Heart right ventricle (tissue), 16 donors: ENCODE data around the gene CD160. TPM values are rescaled to one million over a fixed set of nuclear protein-coding genes. Genes with fewer than 3 reads are reported as not detected.

ENCODE experiments used
- ATAC-seq, 8 donors: fragments of 200-7000 bp; cut with Tn5 transposase; one replicate each; pipeline ENCODE4 v1.9.1; 2020; ENCODE audit warnings: mild to moderate bottlenecking in 8 of 8, moderate library complexity in 8 of 8, moderate number of reproducible peaks in 1 of 8
- DNase-seq, 2 donors: peaks; one replicate each; pipeline ENCODE4 v3.0.0-alpha.2; 2020
- H3K27ac ChIP-seq, 10 donors: fragments of 200-600 bp; sonication (generic) in 2 of 10; one replicate each; pipeline versions ENCODE4 v1.5.0 to v1.8.0; 2020 to 2022; ENCODE audit warnings: mild to moderate bottlenecking in 3 of 10
- H3K27me3 ChIP-seq, 7 donors: fragments of 200-600 bp; one replicate each; pipeline ENCODE4 v1.8.0; 2021 to 2022; ENCODE audit warnings: mild to moderate bottlenecking in 2 of 7
- H3K36me3 ChIP-seq, 9 donors: fragments of 200-600 bp; sonication (generic) in 1 of 9; one replicate each; pipeline versions ENCODE4 v1.5.0 to v1.8.0; 2020 to 2022; ENCODE audit warnings: mild to moderate bottlenecking in 2 of 9
- H3K4me1 ChIP-seq, 9 donors: fragments of 200-600 bp; sonication (generic) in 1 of 9; one replicate each; pipeline versions ENCODE4 v1.5.0 to v1.8.0; 2020 to 2022; ENCODE audit warnings: mild to moderate bottlenecking in 4 of 9
- H3K4me3 ChIP-seq, 10 donors: fragments of 200-600 bp; sonication (generic) in 2 of 10; one replicate each; pipeline versions ENCODE4 v1.5.0 to v1.8.0; 2020 to 2022; ENCODE audit warnings: mild to moderate bottlenecking in 7 of 10, moderate library complexity in 2 of 10
- H3K9me3 ChIP-seq, 11 donors: fragments of 200-600 bp in 10 of 11; sonication (generic) in 2 of 11; one replicate each; pipeline versions ENCODE4 v1.5.0 to v1.8.0; 2013 to 2022; ENCODE audit warnings: mild to moderate bottlenecking in 2 of 11, control low read depth in 1 of 11, moderate library complexity in 1 of 11
- WGBS, 2 donors: extraction: QIAGEN DNeasy Blood & Tissue Kit; methylation state at CpG; one replicate each; pipeline ENCODE4 v1.1.7; 2013; ENCODE audit warnings: inconsistent platforms in 1 of 2; 5-methylcytosine and 5-hydroxymethylcytosine counted together
- intact Hi-C, 10 donors: fragments of 100-400 bp; cut with DNase I; formaldehyde crosslinking; loops; one replicate each; pipeline versions ENCODE4 v1.11.1 to v1.14.2; 2022
- polyA plus RNA-seq, 2 donors: library from polyadenylated mRNA; stranded (reverse); fragments of 200-250 nt; gene quantifications; one replicate each; pipeline ENCODE4 v1.2.3, GENCODE V29; 2013
- total RNA-seq, 10 donors: library from RNA; stranded (reverse); fragmentation: NEBNext Ultra II Directional in 3 of 10; extraction: Animal tissue kit (Norgen Biotek cat#: 25700) in 3 of 10; gene quantifications; one replicate each; pipeline versions ENCODE4 v1.2.1 to v1.2.4, GENCODE V29; 2021 to 2023
- TF ChIP-seq, protein P1 (sequence below), 9 donors: fragments of 200-600 bp; sonication (generic) in 2 of 9; IDR thresholded peaks; one replicate each; pipeline versions ENCODE4 v1.5.0 to v1.8.0; 2021 to 2022; ENCODE audit warnings: antibody characterized with exemption in 9 of 9, mild to moderate bottlenecking in 5 of 9, moderate library complexity in 1 of 9
- donor health status: Arrhythmogenic right ventricular cardiomyopathy.
- donor health status: ischemic (EF 13 %, LVEDD 7.1; RV severe dilation, severe dysfunction).
- donor health status: healthy with polysubstance abuse.
- donor health status: DM: no; HTN: yes; CAD: no.
- donor health status: DM: no; HTN: no; CAD: no.
- donor health status: ischemic (EF 25% LVEDD 6.9; RV normal size, moderate dysfunction).
- donor health status: ischemic (EF 25% LVEDD 5.7; RV mildly dilated, moderate dysfunction).
- donor health status: healthy.
- donor health status: DM: yes; HTN: yes; CAD: no.
- donor health status: Ischemic cardiomyopathy.
- donor health status: ischemic (EF 35%, LVEDD 5.7; RV mildly dilated, moderate dysfunction).
- donor health status: nonischemic (EF 11% LVEDD 7.7; RV severe dilation, severe dysfunction).
- donor health status: DM: yes; HTN: yes; CAD: no.
- donor health status: PGD.
- donor health status: ischemic (EF 29% LVEDD 5.4; RV normal size, mild dysfunction).
- donor health status: nonischemic (EF 23%, LVEDD 6.1; RV moderate dilation, normal function).

Gene CD160
- total and polyA plus RNA-seq, 12 donors: 0.03 to 0.58 (median 0.18) TPM; not detected in 9

DNA sequence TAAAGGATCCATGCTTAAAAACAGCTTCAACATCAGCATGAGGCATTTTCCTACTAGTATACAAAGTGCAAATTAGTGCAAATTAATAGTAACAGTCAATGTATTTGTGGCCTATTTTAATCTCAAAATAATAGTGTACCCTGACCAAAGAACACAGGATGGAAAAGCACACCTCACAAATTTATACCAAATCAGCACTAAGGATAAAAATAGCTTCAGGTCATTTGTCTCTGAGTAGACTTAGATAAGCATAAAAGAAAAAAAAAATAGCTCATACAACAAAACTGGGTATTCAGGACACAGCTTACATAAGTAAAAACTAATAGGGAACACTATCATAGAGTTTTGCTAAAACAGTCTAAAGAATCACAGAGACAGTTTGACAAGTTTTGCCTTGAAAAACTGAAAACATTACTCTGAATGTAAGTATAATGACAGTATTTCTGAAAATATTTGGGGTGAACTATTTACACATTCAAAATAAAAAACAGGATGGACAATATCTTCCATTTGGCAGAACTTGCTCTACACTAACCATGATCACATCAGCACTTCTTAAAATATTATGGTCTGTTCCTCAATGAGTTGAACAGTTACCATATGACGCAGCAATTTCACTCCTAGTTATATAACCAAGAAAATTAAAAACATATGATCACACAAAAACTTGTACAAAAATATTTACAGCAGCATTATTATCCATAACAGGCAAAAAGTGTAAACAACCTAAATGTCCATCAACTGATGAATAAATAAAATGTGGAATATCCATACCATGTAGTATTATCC is 58.3 kb downstream of the CD160 start:
- H3K4me3 ChIP-seq: no peak overlapping the region
- peaks cover 0 to 50% (median 14%) of the 10 kb centered on the region in 9 donors for H3K4me1 ChIP-seq

DNA sequence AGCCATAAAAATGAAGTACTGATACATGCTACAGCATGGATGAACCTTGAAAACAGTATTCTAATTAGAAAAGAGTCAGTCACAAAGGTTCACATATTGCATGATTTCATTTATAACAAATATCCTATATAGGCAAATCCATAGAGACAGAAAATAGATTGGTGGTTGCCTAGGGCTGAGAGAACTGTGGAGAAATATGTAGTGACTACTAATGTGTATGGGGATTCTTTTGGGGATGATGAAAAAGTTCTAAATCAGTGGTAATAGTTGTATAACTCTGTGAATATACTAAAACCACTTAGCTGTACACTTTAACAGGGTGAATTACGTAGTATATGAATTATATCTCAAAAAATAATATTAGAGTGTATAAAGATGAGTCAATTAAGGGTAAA is 58.8 kb downstream of the CD160 start:
- 94 to 97% methylated on average over 1 of the region's 1 CpG for WGBS, 2 donors
- Histone ChIP-seq H3K36me3 (peaks cover 0 to 45% (median 0%) of the 10 kb centered on the region in 9 donors), H3K4me3 (no peak overlapping the region), H3K4me1 (peaks cover 0 to 50% (median 15%) of the 10 kb centered on the region in 9 donors), H3K27me3 (no peaks in the 10 kb centered on the region), H3K27ac (peak overlapping the region in 9 of 10 donors; percentile 0 to 86 (median 63)), H3K9me3 (no peaks in the 10 kb centered on the region)
- TF ChIP-seq, protein P1, sequence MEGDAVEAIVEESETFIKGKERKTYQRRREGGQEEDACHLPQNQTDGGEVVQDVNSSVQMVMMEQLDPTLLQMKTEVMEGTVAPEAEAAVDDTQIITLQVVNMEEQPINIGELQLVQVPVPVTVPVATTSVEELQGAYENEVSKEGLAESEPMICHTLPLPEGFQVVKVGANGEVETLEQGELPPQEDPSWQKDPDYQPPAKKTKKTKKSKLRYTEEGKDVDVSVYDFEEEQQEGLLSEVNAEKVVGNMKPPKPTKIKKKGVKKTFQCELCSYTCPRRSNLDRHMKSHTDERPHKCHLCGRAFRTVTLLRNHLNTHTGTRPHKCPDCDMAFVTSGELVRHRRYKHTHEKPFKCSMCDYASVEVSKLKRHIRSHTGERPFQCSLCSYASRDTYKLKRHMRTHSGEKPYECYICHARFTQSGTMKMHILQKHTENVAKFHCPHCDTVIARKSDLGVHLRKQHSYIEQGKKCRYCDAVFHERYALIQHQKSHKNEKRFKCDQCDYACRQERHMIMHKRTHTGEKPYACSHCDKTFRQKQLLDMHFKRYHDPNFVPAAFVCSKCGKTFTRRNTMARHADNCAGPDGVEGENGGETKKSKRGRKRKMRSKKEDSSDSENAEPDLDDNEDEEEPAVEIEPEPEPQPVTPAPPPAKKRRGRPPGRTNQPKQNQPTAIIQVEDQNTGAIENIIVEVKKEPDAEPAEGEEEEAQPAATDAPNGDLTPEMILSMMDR (IDR thresholded peaks at IDR 0.05): no peak
- intact Hi-C loops: no loop called here
- ATAC-seq (no peak), DNase-seq (no peak)

More for the DNA sequence above, 58.3 kb downstream of the CD160 start:
- Histone ChIP-seq H3K9me3 (no peaks in the 10 kb centered on the region), H3K27me3 (no peaks in the 10 kb centered on the region), H3K27ac (peak overlapping the region; percentile 5 to 86 (median 60)), H3K36me3 (peaks cover 0 to 44% (median 0%) of the 10 kb centered on the region in 9 donors)
- no peak for DNase-seq
- 40 to 67% methylated on average over 1 of the region's 1 CpG for WGBS, 2 donors
- TF ChIP-seq, protein P1 (IDR thresholded peaks at IDR 0.05): no peak
- intact Hi-C loops: no loop called here
- peak in 6 of 8 donors; percentile 32 to 74 (median 61) for ATAC-seq

DNA sequence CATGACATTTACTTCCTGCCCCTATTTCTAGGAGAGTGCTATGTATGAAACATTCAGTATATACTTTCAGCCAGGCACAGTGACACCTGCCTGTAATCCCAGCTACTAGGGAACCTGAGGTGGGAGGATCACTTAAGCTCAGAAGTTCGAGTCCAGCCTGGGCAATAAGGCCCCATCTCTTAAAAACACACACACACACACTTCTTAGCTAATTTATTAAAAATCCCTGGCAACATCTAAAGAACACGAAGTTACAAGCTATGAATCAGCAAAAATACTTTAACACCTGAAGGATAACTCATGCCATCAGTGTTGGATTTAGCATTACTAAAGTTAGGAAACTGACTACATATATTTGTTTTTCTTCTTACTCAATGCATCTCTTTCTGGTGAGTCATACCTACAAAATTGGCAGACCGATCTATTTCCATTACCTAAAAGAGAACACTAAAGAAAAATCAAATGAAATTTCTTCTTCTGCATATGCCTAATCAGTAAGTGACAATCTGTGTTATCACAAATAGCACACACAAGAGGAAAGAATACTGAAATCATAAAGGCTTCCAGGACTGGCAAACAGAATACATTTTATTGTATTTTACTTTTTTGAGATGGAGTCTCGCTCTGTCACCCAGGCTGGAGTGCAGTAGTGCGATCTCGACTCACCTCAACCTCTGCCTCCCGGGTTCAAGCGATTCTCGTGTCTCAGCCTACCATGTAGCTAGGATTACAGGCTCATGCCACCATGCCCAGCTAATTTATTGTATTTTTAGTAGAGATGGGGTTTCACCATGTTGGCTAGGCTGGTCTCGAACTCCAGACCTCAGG is 63.2 kb downstream of the CD160 start:
- DNase-seq: no peak
- Histone ChIP-seq H3K4me3 (peak overlapping the region in 9 of 10 donors; percentile 16 to 56 (median 40)), H3K27ac (peak overlapping the region in 9 of 10 donors; percentile 31 to 85 (median 70)), H3K36me3 (peaks cover 0 to 36% (median 6%) of the 10 kb centered on the region in 9 donors), H3K27me3 (no peaks in the 10 kb centered on the region), H3K4me1 (peaks cover 2 to 59% (median 33%) of the 10 kb centered on the region in 9 donors), H3K9me3 (no peaks in the 10 kb centered on the region)
- peak in 6 of 8 donors; percentile 18 to 50 (median 43) for ATAC-seq
- 54 to 67% methylated on average over 10 of the region's 10 CpGs for WGBS, 2 donors
- TF ChIP-seq, protein P1 (IDR thresholded peaks at IDR 0.05): no peak
- intact Hi-C loops: loop anchor here in 1 of 10 donors (10.0 kb wide), 1 partner anchor 62 kb away; the partner anchor contains the start of gene NUDT17

DNA sequence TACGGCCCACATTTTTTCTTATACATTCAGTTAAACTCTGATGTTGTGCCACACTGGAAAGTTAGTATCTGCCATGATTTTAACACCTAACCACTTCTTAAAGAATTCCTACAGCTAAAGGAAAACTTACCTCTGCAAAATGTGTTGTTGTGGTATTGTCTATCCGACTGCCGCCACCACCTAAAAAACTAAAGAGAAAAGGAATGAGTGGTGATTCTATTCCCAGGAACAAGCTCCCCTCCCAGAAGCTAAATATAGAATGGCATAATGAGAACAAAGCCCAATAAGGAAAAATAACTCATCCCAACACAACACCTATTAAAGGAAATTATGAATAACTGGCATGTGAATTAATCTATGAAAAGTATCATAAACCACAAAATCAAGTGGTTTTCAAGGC is 65.1 kb downstream of the CD160 start:
- Histone ChIP-seq H3K36me3 (peaks cover 0 to 45% (median 6%) of the 10 kb centered on the region in 9 donors), H3K27ac (peak overlapping the region; percentile 9 to 85 (median 64)), H3K4me1 (peaks cover 2 to 43% (median 26%) of the 10 kb centered on the region in 9 donors), H3K27me3 (no peaks in the 10 kb centered on the region), H3K9me3 (no peaks in the 10 kb centered on the region), H3K4me3 (peak overlapping the region; percentile 14 to 56 (median 37))
- intact Hi-C loops: loop anchor here in 1 of 10 donors (10.0 kb wide), 1 partner anchor 60 kb away; the partner anchor contains the start of gene NUDT17
- TF ChIP-seq, protein P1 (IDR thresholded peaks at IDR 0.05): no peak
- DNase-seq (no peak), ATAC-seq (peak in 6 of 8 donors; percentile 32 to 65 (median 60))
- WGBS, 2 donors: 42 to 58% methylated on average over 3 of the region's 3 CpGs
